ENCODE results near the gene SUCO. TPM values are rescaled to one million over a fixed set of nuclear protein-coding genes. Genes with fewer than 3 reads are reported as not detected.
A peak's percentile ranks its signal among the peaks of the same experiment; 100 is the strongest.

The SUCO gene
- total RNA-seq, 1 donor from 2014 or later, result 81.2 TPM

DNA sequence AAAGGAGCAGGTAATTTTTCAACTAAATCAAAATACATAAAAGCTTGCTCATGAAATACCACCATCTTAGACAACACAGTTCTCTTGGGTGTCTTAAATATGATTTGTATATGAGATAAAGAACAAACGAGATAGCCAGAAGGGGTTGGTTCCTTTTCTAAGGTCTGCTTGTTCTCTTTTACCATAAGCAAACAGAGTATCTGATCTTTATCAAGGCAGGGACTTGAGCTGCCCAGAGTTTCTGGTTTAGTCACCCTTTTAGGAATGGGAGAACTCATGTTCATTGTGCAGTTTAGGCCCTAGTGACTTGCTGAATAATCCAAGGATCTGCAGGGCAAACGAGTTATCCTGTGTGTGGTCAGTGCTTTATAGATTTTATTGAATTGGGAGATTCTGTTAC lies 3.0 kb upstream of the SUCO start:
- H3K27ac Mint-ChIP-seq (ENCODE audit: unreplicated experiment), result no peak overlapping the region
- DNase-seq (ENCODE audit: low spot score), result no peak
- peaks cover 32% of the 10 kb centered on the region for H3K4me1 Mint-ChIP-seq (ENCODE audit: unreplicated experiment)
- no peak overlapping the region for H3K4me3 Mint-ChIP-seq (ENCODE audit: unreplicated experiment)
- peaks cover 7% of the 10 kb centered on the region for H3K36me3 Mint-ChIP-seq (ENCODE audit: low read depth, unreplicated experiment)
- no peaks in the 10 kb centered on the region for H3K9me3 Mint-ChIP-seq (ENCODE audit: unreplicated experiment)
- peaks cover 15% of the 10 kb centered on the region for H3K27me3 Mint-ChIP-seq (ENCODE audit: unreplicated experiment)
- TF ChIP-seq, protein P1, sequence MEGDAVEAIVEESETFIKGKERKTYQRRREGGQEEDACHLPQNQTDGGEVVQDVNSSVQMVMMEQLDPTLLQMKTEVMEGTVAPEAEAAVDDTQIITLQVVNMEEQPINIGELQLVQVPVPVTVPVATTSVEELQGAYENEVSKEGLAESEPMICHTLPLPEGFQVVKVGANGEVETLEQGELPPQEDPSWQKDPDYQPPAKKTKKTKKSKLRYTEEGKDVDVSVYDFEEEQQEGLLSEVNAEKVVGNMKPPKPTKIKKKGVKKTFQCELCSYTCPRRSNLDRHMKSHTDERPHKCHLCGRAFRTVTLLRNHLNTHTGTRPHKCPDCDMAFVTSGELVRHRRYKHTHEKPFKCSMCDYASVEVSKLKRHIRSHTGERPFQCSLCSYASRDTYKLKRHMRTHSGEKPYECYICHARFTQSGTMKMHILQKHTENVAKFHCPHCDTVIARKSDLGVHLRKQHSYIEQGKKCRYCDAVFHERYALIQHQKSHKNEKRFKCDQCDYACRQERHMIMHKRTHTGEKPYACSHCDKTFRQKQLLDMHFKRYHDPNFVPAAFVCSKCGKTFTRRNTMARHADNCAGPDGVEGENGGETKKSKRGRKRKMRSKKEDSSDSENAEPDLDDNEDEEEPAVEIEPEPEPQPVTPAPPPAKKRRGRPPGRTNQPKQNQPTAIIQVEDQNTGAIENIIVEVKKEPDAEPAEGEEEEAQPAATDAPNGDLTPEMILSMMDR (IDR thresholded peaks at IDR 0.05; ENCODE audit: unreplicated experiment), result no peak

- Mint-ChIP-seq H3K36me3 (ENCODE audit: low read depth, unreplicated experiment) (peaks cover 7% of the 10 kb centered on the region), H3K4me3 (ENCODE audit: unreplicated experiment) (peak overlapping the region; percentile 99), H3K27me3 (ENCODE audit: unreplicated experiment) (peaks cover 15% of the 10 kb centered on the region), H3K9me3 (ENCODE audit: unreplicated experiment) (no peaks in the 10 kb centered on the region), H3K4me1 (ENCODE audit: unreplicated experiment) (peaks cover 43% of the 10 kb centered on the region), H3K27ac (ENCODE audit: unreplicated experiment) (peak overlapping the region; percentile 99)
- no peak for DNase-seq (ENCODE audit: low spot score)
- TF ChIP-seq, protein P1 (IDR thresholded peaks at IDR 0.05; ENCODE audit: unreplicated experiment), result no peak
Measured at GRCh38 chr1:172531412-172532182, 1.4 kb upstream of the SUCO start.

DNA sequence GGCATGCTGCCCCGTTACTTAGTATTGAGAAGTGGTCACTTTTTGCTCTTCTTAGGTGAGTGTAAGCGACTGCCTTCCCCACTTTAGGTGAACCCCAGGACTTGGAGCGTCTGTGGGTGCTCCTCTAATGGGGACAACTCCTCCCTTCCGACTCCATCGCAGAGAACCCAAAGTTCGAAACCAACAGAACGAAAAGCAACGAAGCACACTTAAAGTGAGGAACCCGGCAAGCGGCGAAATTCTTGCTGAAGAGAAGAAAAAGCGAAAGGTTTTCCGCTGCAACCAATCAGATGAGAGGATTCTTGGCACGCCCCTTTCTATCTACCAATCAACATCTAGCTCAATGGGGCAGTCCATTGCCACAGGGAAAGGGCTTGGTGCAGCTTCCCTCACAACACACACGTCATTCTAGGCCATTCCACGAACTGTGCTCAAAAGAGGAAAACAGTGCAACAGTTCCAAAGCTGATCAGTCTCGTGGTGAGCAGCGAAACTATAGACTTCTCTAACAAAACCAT lies 709 bp upstream of the SUCO start:
- peak overlapping the region; percentile 99 for H3K4me3 Mint-ChIP-seq (ENCODE audit: unreplicated experiment)
- peak overlapping the region; percentile 99 for H3K27ac Mint-ChIP-seq (ENCODE audit: unreplicated experiment)
- peaks cover 15% of the 10 kb centered on the region for H3K27me3 Mint-ChIP-seq (ENCODE audit: unreplicated experiment)
- DNase-seq (ENCODE audit: low spot score), result peak; percentile 79
- peaks cover 7% of the 10 kb centered on the region for H3K36me3 Mint-ChIP-seq (ENCODE audit: low read depth, unreplicated experiment)
- TF ChIP-seq, protein P1 (IDR thresholded peaks at IDR 0.05; ENCODE audit: unreplicated experiment), result no peak
- no peaks in the 10 kb centered on the region for H3K9me3 Mint-ChIP-seq (ENCODE audit: unreplicated experiment)
- peaks cover 47% of the 10 kb centered on the region for H3K4me1 Mint-ChIP-seq (ENCODE audit: unreplicated experiment)

- DNase-seq (ENCODE audit: low spot score), result peak; percentile 18
- Mint-ChIP-seq H3K4me1 (ENCODE audit: unreplicated experiment) (peaks cover 55% of the 10 kb centered on the region), H3K36me3 (ENCODE audit: low read depth, unreplicated experiment) (peaks cover 7% of the 10 kb centered on the region), H3K9me3 (ENCODE audit: unreplicated experiment) (no peaks in the 10 kb centered on the region), H3K27me3 (ENCODE audit: unreplicated experiment) (peaks cover 15% of the 10 kb centered on the region), H3K4me3 (ENCODE audit: unreplicated experiment) (peak overlapping the region; percentile 98), H3K27ac (ENCODE audit: unreplicated experiment) (peak overlapping the region; percentile 95)
- TF ChIP-seq, protein P1 (IDR thresholded peaks at IDR 0.05; ENCODE audit: unreplicated experiment), result no peak
Measured at GRCh38 chr1:172533513-172534151, 682 bp downstream of the SUCO start.

GRCh38 chr1:172536256-172536655 lies 3.3 kb downstream of the SUCO start:
- Mint-ChIP-seq H3K27ac (ENCODE audit: unreplicated experiment) (no peak overlapping the region), H3K4me1 (ENCODE audit: unreplicated experiment) (peaks cover 62% of the 10 kb centered on the region)

More at GRCh38 chr1:172536256-172536655, 3.3 kb downstream of the SUCO start:
- TF ChIP-seq, protein P1 (IDR thresholded peaks at IDR 0.05; ENCODE audit: unreplicated experiment), result no peak
- Mint-ChIP-seq H3K36me3 (ENCODE audit: low read depth, unreplicated experiment) (peaks cover 7% of the 10 kb centered on the region), H3K4me3 (ENCODE audit: unreplicated experiment) (no peak overlapping the region), H3K9me3 (ENCODE audit: unreplicated experiment) (no peaks in the 10 kb centered on the region), H3K27me3 (ENCODE audit: unreplicated experiment) (peaks cover 13% of the 10 kb centered on the region)
- no peak for DNase-seq (ENCODE audit: low spot score)

All from endothelial cell (in vitro differentiated cells).